Measurements from ENCODE around the gene PPFIA4.

PPFIA4 gene

GRCh38 chr1:203031467-203031866, 5.2 kb downstream of the PPFIA4 start:
- no peaks in the 10 kb centered on the region for H3K27me3 ChIP-seq (ENCODE audit: insufficient read depth, low read depth)
- no peak overlapping the region for H3K9ac ChIP-seq
- no peaks in the 10 kb centered on the region for H4K20me1 ChIP-seq (ENCODE audit: insufficient read depth)
- TF ChIP-seq, protein P1, sequence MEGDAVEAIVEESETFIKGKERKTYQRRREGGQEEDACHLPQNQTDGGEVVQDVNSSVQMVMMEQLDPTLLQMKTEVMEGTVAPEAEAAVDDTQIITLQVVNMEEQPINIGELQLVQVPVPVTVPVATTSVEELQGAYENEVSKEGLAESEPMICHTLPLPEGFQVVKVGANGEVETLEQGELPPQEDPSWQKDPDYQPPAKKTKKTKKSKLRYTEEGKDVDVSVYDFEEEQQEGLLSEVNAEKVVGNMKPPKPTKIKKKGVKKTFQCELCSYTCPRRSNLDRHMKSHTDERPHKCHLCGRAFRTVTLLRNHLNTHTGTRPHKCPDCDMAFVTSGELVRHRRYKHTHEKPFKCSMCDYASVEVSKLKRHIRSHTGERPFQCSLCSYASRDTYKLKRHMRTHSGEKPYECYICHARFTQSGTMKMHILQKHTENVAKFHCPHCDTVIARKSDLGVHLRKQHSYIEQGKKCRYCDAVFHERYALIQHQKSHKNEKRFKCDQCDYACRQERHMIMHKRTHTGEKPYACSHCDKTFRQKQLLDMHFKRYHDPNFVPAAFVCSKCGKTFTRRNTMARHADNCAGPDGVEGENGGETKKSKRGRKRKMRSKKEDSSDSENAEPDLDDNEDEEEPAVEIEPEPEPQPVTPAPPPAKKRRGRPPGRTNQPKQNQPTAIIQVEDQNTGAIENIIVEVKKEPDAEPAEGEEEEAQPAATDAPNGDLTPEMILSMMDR (conservative IDR thresholded peaks at IDR 0.05; ENCODE audit: low read depth, low read length) = no peak
- peaks cover 11% of the 10 kb centered on the region for H3K4me1 ChIP-seq (ENCODE audit: low read depth, poor library complexity, severe bottlenecking)
- H3K4me3 ChIP-seq (IDR thresholded peaks at IDR 0.05; ENCODE audit: insufficient read depth, low read depth, low read length) = no peak overlapping the region
- H2AFZ ChIP-seq (ENCODE audit: low read depth) = no peak overlapping the region
- H3K27ac ChIP-seq = no peak overlapping the region
- no peaks in the 10 kb centered on the region for H3K79me2 ChIP-seq (ENCODE audit: insufficient read depth, low read depth)
- H3K4me2 ChIP-seq = no peak overlapping the region
- H3K36me3 ChIP-seq (ENCODE audit: insufficient read depth) = no peaks in the 10 kb centered on the region

DNA sequence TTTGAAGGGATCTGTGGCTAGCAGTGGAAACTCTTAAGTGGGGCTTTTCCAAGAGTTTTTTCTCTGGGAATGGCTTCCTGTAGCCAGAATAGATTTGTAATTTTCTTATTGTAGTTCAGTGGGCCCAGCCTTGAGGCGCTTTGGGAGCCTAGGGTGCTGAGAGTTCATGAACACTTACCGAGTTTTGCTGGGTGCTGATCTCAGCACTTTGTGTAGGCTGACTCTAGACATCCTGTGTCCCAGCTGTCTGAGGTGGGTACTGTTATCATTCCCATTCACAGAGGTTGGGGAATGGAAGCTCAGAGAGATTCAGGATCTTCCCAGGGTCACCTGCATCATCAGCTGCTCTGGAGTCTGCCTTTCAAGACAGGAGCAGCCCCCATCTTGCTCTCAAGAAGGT, 7.0 kb downstream of the PPFIA4 start:
- H3K9ac ChIP-seq = no peak overlapping the region
- H3K4me1 ChIP-seq (ENCODE audit: low read depth, poor library complexity, severe bottlenecking) = peaks cover 27% of the 10 kb centered on the region
- H3K27ac ChIP-seq = no peak overlapping the region
- H3K79me2 ChIP-seq (ENCODE audit: insufficient read depth, low read depth) = no peaks in the 10 kb centered on the region
- H3K4me2 ChIP-seq = no peak overlapping the region
- H4K20me1 ChIP-seq (ENCODE audit: insufficient read depth) = no peaks in the 10 kb centered on the region
- H3K36me3 ChIP-seq (ENCODE audit: insufficient read depth) = no peaks in the 10 kb centered on the region
- no peak overlapping the region for H3K4me3 ChIP-seq (IDR thresholded peaks at IDR 0.05; ENCODE audit: insufficient read depth, low read depth, low read length)
- no peak overlapping the region for H2AFZ ChIP-seq (ENCODE audit: low read depth)
- no peaks in the 10 kb centered on the region for H3K27me3 ChIP-seq (ENCODE audit: insufficient read depth, low read depth)
- TF ChIP-seq, protein P1 (conservative IDR thresholded peaks at IDR 0.05; ENCODE audit: low read depth, low read length) = no peak

DNA sequence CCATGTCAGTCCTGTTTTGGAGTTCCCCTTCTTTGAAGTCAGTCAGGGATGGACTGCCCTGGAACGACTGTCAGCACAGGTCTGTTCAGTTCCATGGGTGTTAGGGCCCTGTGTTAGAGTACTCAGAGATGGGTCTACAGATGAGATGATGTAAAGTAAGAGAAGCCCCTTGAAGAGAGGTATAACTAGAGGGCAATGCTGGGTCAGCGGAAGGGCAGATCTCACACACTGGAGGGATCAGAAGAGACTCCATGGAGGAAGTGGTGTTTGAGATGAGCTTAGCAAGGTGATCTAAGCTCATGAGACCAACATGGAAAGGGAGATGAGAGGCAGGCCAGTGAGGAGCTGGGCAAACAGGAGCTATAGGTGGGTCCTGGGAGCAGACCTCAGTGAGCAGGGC, 7.6 kb downstream of the PPFIA4 start:
- Histone ChIP-seq H3K4me3 (IDR thresholded peaks at IDR 0.05; ENCODE audit: insufficient read depth, low read depth, low read length) (no peak overlapping the region), H3K4me2 (no peak overlapping the region)

DNA sequence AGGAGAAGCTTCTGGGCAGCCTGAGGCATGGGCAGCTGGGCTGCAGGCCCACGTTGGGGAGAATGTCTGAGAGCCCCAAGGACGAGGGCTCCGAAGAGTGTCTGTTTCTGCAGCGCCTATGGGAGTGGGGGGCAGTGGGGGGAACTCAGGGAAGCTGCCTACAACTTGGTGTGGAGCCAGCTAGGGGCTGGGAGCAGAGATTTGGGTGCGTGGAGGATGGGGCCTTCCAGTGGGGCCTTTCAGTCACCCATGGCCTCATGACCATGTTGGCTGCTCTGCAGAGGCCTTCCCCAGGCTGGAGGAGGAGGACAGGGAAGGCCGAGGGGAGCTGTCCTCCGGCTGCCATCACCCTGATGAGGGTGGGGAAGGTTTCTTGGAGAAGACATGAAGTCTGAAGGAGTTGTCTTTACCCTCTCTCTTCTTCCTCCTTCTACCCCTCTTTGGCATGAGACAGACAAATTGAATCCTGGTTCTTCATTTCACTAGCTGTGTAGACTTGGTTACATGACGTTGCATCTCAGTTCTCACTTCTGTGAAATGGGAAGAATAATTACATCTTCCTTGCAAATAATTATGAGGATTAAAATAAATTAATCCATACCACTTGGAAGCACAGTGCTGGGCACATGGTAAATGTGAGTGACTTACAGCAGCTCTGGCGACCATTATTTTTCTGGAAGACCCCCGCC, 8.3 kb downstream of the PPFIA4 start:
- H4K20me1 ChIP-seq (ENCODE audit: insufficient read depth) = no peaks in the 10 kb centered on the region
- no peaks in the 10 kb centered on the region for H3K36me3 ChIP-seq (ENCODE audit: insufficient read depth)
- no peak overlapping the region for H3K4me2 ChIP-seq
- no peak overlapping the region for H3K27ac ChIP-seq
- peaks cover 39% of the 10 kb centered on the region for H3K4me1 ChIP-seq (ENCODE audit: low read depth, poor library complexity, severe bottlenecking)
- no peak overlapping the region for H3K4me3 ChIP-seq (IDR thresholded peaks at IDR 0.05; ENCODE audit: insufficient read depth, low read depth, low read length)
- H2AFZ ChIP-seq (ENCODE audit: low read depth) = no peak overlapping the region
- TF ChIP-seq, protein P1 (conservative IDR thresholded peaks at IDR 0.05; ENCODE audit: low read depth, low read length) = no peak
- H3K79me2 ChIP-seq (ENCODE audit: insufficient read depth, low read depth) = no peaks in the 10 kb centered on the region
- no peaks in the 10 kb centered on the region for H3K27me3 ChIP-seq (ENCODE audit: insufficient read depth, low read depth)
- no peak overlapping the region for H3K9ac ChIP-seq

More for the DNA sequence above, 7.6 kb downstream of the PPFIA4 start:
- H4K20me1 ChIP-seq (ENCODE audit: insufficient read depth) = no peaks in the 10 kb centered on the region
- TF ChIP-seq, protein P1 (conservative IDR thresholded peaks at IDR 0.05; ENCODE audit: low read depth, low read length) = no peak
- no peaks in the 10 kb centered on the region for H3K36me3 ChIP-seq (ENCODE audit: insufficient read depth)
- no peak overlapping the region for H3K9ac ChIP-seq
- no peaks in the 10 kb centered on the region for H3K27me3 ChIP-seq (ENCODE audit: insufficient read depth, low read depth)
- peaks cover 33% of the 10 kb centered on the region for H3K4me1 ChIP-seq (ENCODE audit: low read depth, poor library complexity, severe bottlenecking)
- no peak overlapping the region for H3K27ac ChIP-seq
- H3K79me2 ChIP-seq (ENCODE audit: insufficient read depth, low read depth) = no peaks in the 10 kb centered on the region
- H2AFZ ChIP-seq (ENCODE audit: low read depth) = no peak overlapping the region

All from KMS-11 (cell line).